ENCODE measurements around the gene SERGEF.

- TF ChIP-seq CTCF (IDR thresholded peaks at IDR 0.05) (no peak), POLR2A (IDR thresholded peaks at IDR 0.05) (no peak)
Measured at GRCh38 chr11:17827006-17827405, 185.8 kb downstream of the SERGEF start.
